ENCODE results near the gene DDT.

GRCh38 chr22:24009227-24010017, 35.2 kb upstream of the DDT start:
- no peak for TF ChIP-seq POLR2AphosphoS5 (IDR thresholded peaks at IDR 0.05; ENCODE audit: low read depth, low read length)
- no peak for TF ChIP-seq CTCF (IDR thresholded peaks at IDR 0.05)
- no peak for TF ChIP-seq TCF7L2 (IDR thresholded peaks at IDR 0.05; ENCODE audit: low read depth, low read length)
- no peak for TF ChIP-seq REST (IDR thresholded peaks at IDR 0.05; ENCODE audit: insufficient read depth in 1 of 2, low read depth in 2 of 2, low read length in 1 of 2)
- TF ChIP-seq SIN3A (IDR thresholded peaks at IDR 0.05; ENCODE audit: borderline replicate concordance, insufficient read depth, low read depth, low read length), result no peak
